Mesodermal cell (in vitro differentiated cells): ENCODE data around the gene CRTC1.

Experiments
- H3K27ac ChIP-seq: 2 replicates; pipeline ENCODE4 v1.7.0; 2013; ENCODE audit warnings: mild to moderate bottlenecking, low read depth, low read length, moderate library complexity; ENCODE audit not compliant: severe bottlenecking
- H3K36me3 ChIP-seq: 2 replicates; pipeline ENCODE4 v1.7.1; 2013; ENCODE audit warnings: mild to moderate bottlenecking, low read length, moderate library complexity; ENCODE audit not compliant: control insufficient read depth, insufficient read depth
- H3K4me1 ChIP-seq: one replicate; pipeline ENCODE4 v1.7.1; 2013; ENCODE audit warnings: mild to moderate bottlenecking, low read length; ENCODE audit not compliant: insufficient read depth, control insufficient read depth, poor library complexity, severe bottlenecking
- H3K4me3 ChIP-seq: 2 replicates; pipeline ENCODE4 v1.7.0; 2013; ENCODE audit warnings: low read length, control low read depth, mild to moderate bottlenecking; ENCODE audit not compliant: insufficient read depth, poor library complexity, severe bottlenecking; ENCODE audit errors: extremely low read depth
- H3K9me3 ChIP-seq: 2 replicates; pipeline ENCODE4 v1.7.1; 2013; ENCODE audit warnings: mild to moderate bottlenecking, low read length, moderate library complexity; ENCODE audit not compliant: control insufficient read depth
- whole genome bisulfite sequencing, 2 experiments: methylation state at CpG; one replicate each; pipeline ENCODE4 v1.1.5; 2013; ENCODE audit warnings: missing lambda C conversion rate in 2 of 2; ENCODE audit not compliant: insufficient coverage in 2 of 2; 5-methylcytosine and 5-hydroxymethylcytosine counted together

Gene CRTC1

GRCh38 chr19:18741124-18742121, 57.9 kb downstream of the CRTC1 start:
- no peak overlapping the region for H3K4me3 ChIP-seq
- H3K4me1 ChIP-seq: peaks cover 11% of the 10 kb centered on the region
- H3K36me3 ChIP-seq: no peaks in the 10 kb centered on the region
- H3K9me3 ChIP-seq: no peaks in the 10 kb centered on the region
- H3K27ac ChIP-seq: peak overlapping the region; percentile 36
- WGBS, 2 experiments: 90% methylated on average over 18 to 23 of the region's 27 CpGs

GRCh38 chr19:18742324-18742723, 58.8 kb downstream of the CRTC1 start:
- H3K4me1 ChIP-seq: peaks cover 18% of the 10 kb centered on the region
- H3K36me3 ChIP-seq: no peaks in the 10 kb centered on the region
- H3K4me3 ChIP-seq: no peak overlapping the region
- no peak overlapping the region for H3K27ac ChIP-seq
- H3K9me3 ChIP-seq: no peaks in the 10 kb centered on the region
- WGBS, 2 experiments: 94 to 96% methylated on average over 13 to 14 of the region's 14 CpGs

- peaks cover 18% of the 10 kb centered on the region for H3K4me1 ChIP-seq
- no peaks in the 10 kb centered on the region for H3K9me3 ChIP-seq
- no peak overlapping the region for H3K4me3 ChIP-seq
- 92 to 96% methylated on average over 28 to 32 of the region's 38 CpGs for WGBS, 2 experiments
- no peaks in the 10 kb centered on the region for H3K36me3 ChIP-seq
- H3K27ac ChIP-seq: peak overlapping the region; percentile 45
Observed at GRCh38 chr19:18742838-18743783, 59.6 kb downstream of the CRTC1 start.

GRCh38 chr19:18743784-18744418, 60.4 kb downstream of the CRTC1 start:
- WGBS, 2 experiments: 95 to 97% methylated on average over 32 to 36 of the region's 36 CpGs
- Histone ChIP-seq H3K36me3 (no peaks in the 10 kb centered on the region), H3K4me1 (peaks cover 18% of the 10 kb centered on the region), H3K9me3 (no peaks in the 10 kb centered on the region), H3K27ac (no peak overlapping the region), H3K4me3 (no peak overlapping the region)

GRCh38 chr19:18745012-18745735, 61.7 kb downstream of the CRTC1 start:
- 91 to 95% methylated on average over 18 to 20 of the region's 26 CpGs for WGBS, 2 experiments
- Histone ChIP-seq H3K9me3 (no peaks in the 10 kb centered on the region), H3K36me3 (no peaks in the 10 kb centered on the region), H3K4me3 (no peak overlapping the region), H3K27ac (no peak overlapping the region), H3K4me1 (peaks cover 24% of the 10 kb centered on the region)

- Histone ChIP-seq H3K4me1 (peaks cover 24% of the 10 kb centered on the region), H3K4me3 (no peak overlapping the region), H3K36me3 (peaks cover 4% of the 10 kb centered on the region), H3K27ac (no peak overlapping the region), H3K9me3 (no peaks in the 10 kb centered on the region)
- 87 to 93% methylated on average over 5 of the region's 5 CpGs for WGBS, 2 experiments
Observed at GRCh38 chr19:18745931-18746330, 62.5 kb downstream of the CRTC1 start.

- H3K36me3 ChIP-seq: peaks cover 4% of the 10 kb centered on the region
- H3K27ac ChIP-seq: peak overlapping the region; percentile 53
- 60 to 79% methylated on average over 15 to 19 of the region's 29 CpGs for WGBS, 2 experiments
- peaks cover 19% of the 10 kb centered on the region for H3K4me1 ChIP-seq
- H3K9me3 ChIP-seq: no peaks in the 10 kb centered on the region
- no peak overlapping the region for H3K4me3 ChIP-seq
Observed at GRCh38 chr19:18746401-18747325, 63.2 kb downstream of the CRTC1 start.

GRCh38 chr19:18749362-18750231, 66.1 kb downstream of the CRTC1 start:
- Histone ChIP-seq H3K4me3 (no peak overlapping the region), H3K36me3 (peaks cover 4% of the 10 kb centered on the region), H3K4me1 (peaks cover 19% of the 10 kb centered on the region), H3K9me3 (no peaks in the 10 kb centered on the region), H3K27ac (no peak overlapping the region)
- WGBS, 2 experiments: 85 to 91% methylated on average over 21 to 23 of the region's 23 CpGs
